ENCODE data around the gene CYB5R3.

GRCh38 chr22:42691440-42691839 is 42.2 kb upstream of the CYB5R3 start:
- TF ChIP-seq CTCF (IDR thresholded peaks at IDR 0.05) (no peak), ZFX (IDR thresholded peaks at IDR 0.05; ENCODE audit: borderline replicate concordance) (no peak)

Measured in 22Rv1 (cell line).